T-helper 2 cell treated with Interferon-gamma antibody and Interleukin-4, amounts not matched to agents 100 ng/mL and 5 ng/mL, for 36 hours (primary cell): ENCODE measurements around the gene NSFL1C. TPM values are rescaled to one million over a fixed set of nuclear protein-coding genes. Genes with fewer than 3 reads are reported as not detected.

Source experiments
- intact Hi-C: fragments of 100-400 bp; cut with micrococcal nuclease; formaldehyde crosslinking; loops from one replicate; pipeline ENCODE4 v1.15.1; 2023
- total RNA-seq: library from RNA; stranded (reverse); gene quantifications from 2 replicates; pipeline ENCODE4 v1.2.3, GENCODE V29; 2022

The NSFL1C gene
- total RNA-seq, 1 donor from 2014 or later = 73.2 TPM

DNA sequence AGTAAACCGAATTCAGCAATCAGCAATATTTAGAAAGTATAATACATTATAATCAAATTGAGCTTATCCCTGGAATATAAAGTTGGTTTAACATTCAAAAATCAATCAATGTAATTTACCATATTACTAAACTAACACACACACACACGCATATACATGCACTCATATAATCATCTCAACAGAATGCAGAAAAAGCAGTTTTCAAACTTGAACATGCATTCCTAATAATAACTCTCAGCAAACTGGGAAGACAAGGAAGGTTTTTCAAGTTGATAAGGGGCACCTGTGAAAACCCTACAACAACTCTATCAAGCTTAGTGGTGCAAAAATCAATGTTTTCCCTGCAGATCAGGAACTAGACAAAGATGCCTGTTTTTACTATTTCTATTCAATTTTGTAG lies 19.9 kb upstream of the NSFL1C start:
- intact Hi-C loops = no loop called here

DNA sequence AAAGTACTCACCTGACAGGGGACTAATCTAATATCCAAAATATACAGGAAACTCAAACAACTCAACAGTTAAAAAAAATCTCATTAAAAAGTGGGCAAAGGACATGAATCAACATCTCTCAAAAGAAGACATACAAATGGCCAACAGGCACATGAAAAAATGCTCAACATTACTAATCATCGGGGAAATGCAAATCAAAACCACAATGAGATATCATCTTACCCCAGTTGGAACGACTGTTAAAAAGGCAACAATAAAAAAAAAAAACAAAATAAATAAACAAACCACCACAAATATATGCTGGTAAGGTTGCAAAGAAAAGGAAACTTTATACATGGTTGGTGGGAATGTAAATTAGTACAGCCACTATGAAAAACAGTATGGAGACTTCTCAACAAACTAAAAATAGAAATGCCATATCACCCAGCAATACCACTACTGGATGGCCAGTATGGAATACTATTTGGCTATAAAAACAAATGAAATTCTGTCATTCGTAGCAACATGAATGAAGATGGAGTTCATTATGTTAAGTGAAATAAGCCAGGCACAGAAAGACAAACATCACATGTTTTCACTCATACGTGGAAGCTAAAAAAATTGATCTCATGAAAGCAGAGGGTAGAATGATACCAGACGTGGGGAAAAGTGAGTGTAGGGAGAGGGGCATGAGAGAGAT lies 17.9 kb upstream of the NSFL1C start:
- intact Hi-C loops = no loop called here

DNA sequence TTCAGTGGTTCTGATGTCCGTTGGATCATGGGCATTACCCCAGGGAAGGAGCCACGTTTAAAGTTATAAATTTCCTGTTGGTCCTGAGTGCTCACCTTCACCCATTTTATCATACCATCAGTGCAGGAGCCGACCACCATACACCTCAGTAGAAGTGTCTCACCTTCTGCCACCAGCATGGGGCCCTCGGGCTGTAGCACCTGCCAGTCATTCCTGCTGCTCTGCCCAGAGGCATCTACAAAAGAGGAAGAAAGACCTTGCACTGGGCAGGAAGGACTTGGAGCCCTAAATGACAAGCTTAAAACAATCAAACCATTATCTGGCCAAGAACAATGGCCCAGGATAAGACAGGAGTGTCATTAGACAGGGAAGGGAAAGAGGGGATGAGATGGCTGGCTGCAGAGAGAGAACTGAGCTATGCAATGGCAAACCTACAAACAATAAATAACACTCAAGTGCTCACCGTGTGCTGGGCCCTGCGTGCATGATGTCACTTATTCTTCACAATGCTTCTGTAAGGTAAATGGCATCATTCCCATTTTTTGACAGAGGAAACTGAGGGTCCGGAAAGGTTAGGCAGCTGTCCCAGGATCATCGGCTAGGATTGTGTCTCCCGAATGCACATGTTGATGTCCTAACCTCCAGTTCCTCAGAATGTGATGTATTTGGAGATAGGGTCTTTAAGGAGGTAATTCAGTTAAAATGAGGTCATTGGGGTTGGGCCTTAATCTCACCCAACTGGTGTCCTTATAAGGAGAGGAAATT lies 13.4 kb upstream of the NSFL1C start:
- intact Hi-C loops = no loop called here

- intact Hi-C loops = no loop called here
Observed at GRCh38 chr20:1478566-1478965, 11.9 kb upstream of the NSFL1C start.

- intact Hi-C loops = no loop called here
Observed at GRCh38 chr20:1477896-1478490, 11.3 kb upstream of the NSFL1C start.

GRCh38 chr20:1474817-1475603 lies 8.4 kb upstream of the NSFL1C start:
- intact Hi-C loops = no loop called here

- intact Hi-C loops = no loop called here
Observed at GRCh38 chr20:1474325-1474724, 7.7 kb upstream of the NSFL1C start.

DNA sequence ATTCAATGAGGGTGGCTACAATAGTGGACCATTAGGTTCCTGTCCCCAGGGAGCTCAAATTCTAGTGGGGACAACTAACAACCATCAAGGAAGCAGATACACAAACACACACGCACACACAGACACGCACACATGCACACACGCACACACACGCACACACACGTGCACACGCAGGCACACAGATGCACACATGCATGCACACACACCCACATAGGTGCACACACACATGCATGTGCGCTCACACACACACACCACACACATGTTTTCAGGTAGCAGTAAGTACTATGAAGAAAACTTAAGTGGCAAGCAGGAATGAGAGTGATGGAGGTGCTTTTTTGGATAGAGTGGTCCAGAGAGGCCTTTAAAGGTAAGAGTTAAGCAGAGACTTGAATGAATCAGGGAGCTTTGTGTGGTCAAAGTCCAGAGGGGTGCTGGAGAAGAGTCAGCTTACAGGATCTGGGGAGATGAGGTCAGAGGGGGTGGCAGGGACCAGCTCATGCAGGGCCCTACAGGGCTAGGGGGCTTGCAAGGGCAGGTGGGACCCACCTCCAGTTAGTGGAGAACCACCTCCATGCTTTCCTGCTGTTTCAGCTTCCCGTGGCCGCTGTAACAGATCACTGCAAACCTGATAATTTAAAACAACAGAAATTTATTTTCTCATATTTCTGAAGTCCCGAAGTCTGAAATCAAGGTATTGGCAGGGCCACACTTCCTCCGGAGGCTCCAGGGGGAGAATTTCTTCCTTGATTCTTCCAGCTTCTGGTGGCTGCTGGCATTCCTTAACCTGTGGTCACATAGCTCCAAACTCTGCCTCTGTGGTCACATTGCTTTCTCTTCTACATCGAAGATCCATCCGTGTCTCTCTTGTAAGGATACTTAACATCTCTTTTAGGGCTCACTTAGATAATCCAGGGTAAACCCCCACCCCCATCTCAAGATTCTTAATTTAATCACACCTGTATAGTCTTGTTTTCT lies 6.9 kb upstream of the NSFL1C start:
- intact Hi-C loops = no loop called here

DNA sequence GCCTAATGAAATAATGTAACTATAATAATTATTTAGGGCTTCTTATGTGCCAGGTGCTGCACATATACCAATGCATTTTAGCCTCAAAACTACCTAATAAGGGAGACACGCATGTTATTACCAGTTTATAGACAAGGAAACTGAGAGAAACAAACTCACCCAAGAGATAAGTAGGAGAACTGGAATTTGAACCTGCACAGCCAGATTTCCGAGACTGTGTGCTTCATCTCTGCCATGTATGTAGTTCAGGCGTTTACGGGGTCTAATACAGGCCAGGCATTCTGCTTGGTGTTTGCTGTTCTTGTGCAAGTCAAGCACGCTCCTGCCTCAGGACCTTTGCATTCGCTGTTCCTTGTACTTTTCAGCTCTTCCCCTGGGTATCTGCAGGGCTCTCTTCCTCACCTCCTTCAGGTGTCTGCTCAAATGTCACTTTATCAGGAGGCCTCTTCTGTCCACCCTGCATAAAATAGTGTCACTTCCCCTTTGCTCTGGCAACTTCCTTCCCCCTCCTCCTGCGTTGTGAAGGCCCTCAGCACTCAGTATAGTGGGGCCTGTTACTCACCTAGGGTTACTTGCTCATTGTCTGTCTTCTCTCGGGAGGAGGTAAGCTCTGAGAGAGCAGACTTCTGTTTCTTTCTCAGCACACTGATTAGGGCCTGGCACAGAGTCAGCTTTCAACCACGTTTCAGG lies 6.1 kb upstream of the NSFL1C start:
- intact Hi-C loops = no loop called here

DNA sequence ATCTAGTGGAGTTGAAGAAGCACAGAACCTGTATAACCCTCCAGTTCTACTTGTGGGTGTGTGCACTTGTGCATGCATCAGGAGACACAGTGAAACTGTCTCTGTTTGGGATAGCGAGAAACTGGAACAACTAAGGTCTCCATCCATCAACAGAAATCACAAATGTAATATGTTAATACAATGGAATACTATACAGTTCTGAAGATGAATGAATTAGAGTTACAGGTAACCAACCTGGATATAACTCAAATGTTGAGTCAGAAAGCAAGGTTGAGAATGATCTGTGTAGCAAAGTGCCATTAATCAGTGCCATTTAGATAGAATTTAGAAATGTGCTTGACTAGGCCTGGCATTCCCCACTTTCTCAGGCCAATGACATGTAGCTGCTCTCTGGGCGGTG lies 4.6 kb upstream of the NSFL1C start:
- intact Hi-C loops = no loop called here

DNA sequence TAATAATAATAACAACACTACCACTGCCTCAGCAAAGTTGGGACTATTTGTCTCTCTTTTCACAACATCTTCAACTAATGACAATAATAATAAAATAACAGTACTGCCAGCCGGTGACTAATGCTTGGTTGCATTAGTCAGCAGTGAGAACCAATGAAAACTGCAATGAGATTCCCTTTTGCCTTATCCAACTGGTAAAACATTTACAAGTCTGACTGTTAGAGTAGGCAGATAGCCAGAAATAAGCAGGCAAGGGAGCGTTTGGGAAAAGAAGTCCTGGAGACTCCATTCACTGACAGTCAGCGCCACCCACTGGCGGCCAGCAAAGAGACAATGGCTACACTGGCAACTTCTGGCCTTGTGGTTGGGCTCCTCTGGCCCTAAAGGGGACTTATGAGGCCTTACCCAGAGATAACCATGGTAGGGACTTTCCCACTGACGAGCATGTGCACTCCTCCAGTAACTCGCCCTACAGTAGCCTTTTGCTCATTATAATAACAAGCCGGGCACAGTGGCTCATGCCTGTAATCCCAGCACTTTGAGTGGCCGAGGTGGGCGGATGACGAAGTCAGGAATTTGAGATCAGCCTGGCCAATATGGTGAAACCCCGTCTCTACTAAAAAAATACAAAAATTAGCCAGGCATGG lies 3.4 kb upstream of the NSFL1C start:
- intact Hi-C loops = loop anchor here (5.0 kb wide), 1 partner anchor 1002 kb away; the partner anchor contains the start of gene SNRPB

- intact Hi-C loops = loop anchor here (5.0 kb wide), 1 partner anchor 1003 kb away; the partner anchor contains the start of gene SNRPB
Observed at GRCh38 chr20:1469306-1469905, 2.8 kb upstream of the NSFL1C start.

GRCh38 chr20:1468117-1468624 lies 1.5 kb upstream of the NSFL1C start:
- intact Hi-C loops = loop anchor here (5.0 kb wide), 1 partner anchor 1004 kb away; the partner anchor contains the start of gene SNRPB

DNA sequence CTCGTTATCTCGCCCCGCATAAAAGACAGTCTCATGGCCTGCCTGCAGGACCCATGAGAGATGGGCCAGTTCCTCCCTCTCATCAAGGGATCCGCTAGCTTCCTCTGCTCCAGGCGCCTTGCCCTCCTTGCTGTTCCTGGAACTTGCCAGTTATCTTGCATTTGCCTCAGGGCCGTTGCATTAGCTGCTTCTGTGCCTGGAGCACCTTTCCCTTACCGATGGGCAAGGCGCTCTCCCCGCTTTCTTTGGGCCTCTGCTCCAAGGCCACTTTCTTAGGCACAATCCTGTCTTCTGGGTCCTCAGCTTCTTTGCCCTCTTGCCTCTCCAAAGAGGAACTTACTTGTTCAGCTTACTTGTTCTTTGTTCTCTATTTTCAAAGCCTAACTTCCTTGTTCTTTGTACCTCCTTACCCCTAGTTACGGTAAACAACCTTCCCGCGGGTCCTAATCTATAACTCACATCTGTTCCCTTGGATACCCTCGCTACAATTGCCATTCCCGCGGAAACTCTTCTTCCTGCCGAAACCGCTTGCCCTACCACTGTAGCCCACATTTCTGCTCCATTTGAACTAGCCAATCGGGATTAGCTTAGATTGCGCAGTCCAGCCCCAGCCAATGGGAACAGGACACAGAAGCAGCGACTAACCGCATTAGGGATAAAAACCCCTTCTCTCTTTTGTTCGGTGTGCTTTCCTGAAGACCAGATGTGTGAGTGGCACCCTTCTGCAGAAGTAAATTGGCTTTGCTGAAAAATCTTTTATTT lies 887 bp upstream of the NSFL1C start:
- intact Hi-C loops = loop anchor here (1.0 to 5.0 kb wide), 2 partner anchors 36 to 1005 kb away; partner anchors contain the start of gene SNRPB

- intact Hi-C loops = loop anchor here (1.0 to 5.0 kb wide), 2 partner anchors 36 to 1005 kb away; partner anchors contain the start of gene SNRPB
Observed at GRCh38 chr20:1467082-1467354, 369 bp upstream of the NSFL1C start.

- intact Hi-C loops = loop anchor here (1.0 to 5.0 kb wide), 5 partner anchors 30 to 1007 kb away; partner anchors contain the start of genes FKBP1A and SNRPB
Observed at GRCh38 chr20:1465470-1466210, 1.0 kb downstream of the NSFL1C start.

- intact Hi-C loops = no loop called here
Observed at GRCh38 chr20:1463971-1464570, 2.6 kb downstream of the NSFL1C start.
